H1 (cell line): ENCODE data around the gene SGCD. TPM values are rescaled to one million over a fixed set of nuclear protein-coding genes. Genes with fewer than 3 reads are reported as not detected.

Source experiments
- EP300 ChIP-seq, 2 experiments: IDR thresholded peaks; 1 replicate in 1 of 2; 2 replicates in 1 of 2; pipeline ENCODE4 v1.6.1; 2011 to 2012; ENCODE audit warnings: low read depth in 2 of 2, low read length in 2 of 2, mild to moderate bottlenecking in 2 of 2, borderline replicate concordance in 1 of 2, inconsistent platforms in 1 of 2, moderate library complexity in 1 of 2
- MAFK ChIP-seq: IDR thresholded peaks from 2 replicates; pipeline ENCODE4 v1.6.1; 2012; ENCODE audit warnings: low read depth, mild to moderate bottlenecking, improper control_type of control experiment, low read length
- NRF1 ChIP-seq: IDR thresholded peaks from 2 replicates; pipeline ENCODE4 v1.6.1; 2011; ENCODE audit warnings: mild to moderate bottlenecking, low read depth, low read length, improper control_type of control experiment
- POLR2AphosphoS5 ChIP-seq: IDR thresholded peaks from 2 replicates; pipeline ENCODE4 v1.6.1; 2011; ENCODE audit warnings: low read depth, low read length
- SIN3A ChIP-seq, 2 experiments: IDR thresholded peaks in 1 of 2; conservative IDR thresholded peaks in 1 of 2; 2 replicates each; pipeline ENCODE4 v1.6.1; 2011 to 2012; ENCODE audit warnings: low read length in 2 of 2, improper control_type of control experiment in 1 of 2, low read depth in 1 of 2, mild to moderate bottlenecking in 1 of 2
- SP2 ChIP-seq: IDR thresholded peaks from 2 replicates; pipeline ENCODE4 v1.6.1; 2012; ENCODE audit warnings: mild to moderate bottlenecking, low read length, inconsistent platforms
- YY1 ChIP-seq: IDR thresholded peaks from 2 replicates; pipeline ENCODE4 v1.6.1; 2011; ENCODE audit warnings: low read depth, mild to moderate bottlenecking, low read length
- polyA plus RNA-seq, 7 experiments: library from polyadenylated mRNA; depleted of rRNA in 3 of 7; stranded (reverse) in 5 of 7; unstranded in 2 of 7; fragments of >200 nt in 5 of 7; fragments of 200-250 nt in 2 of 7; gene quantifications; 1 replicate in 5 of 7; 2 replicates in 1 of 7; 4 replicates in 1 of 7; pipeline versions ENCODE4 v1.2.1 to v1.2.3, GENCODE V29; 2011 to 2013; ENCODE audit warnings: missing spikeins in 2 of 7, mixed read lengths in 2 of 7
- total RNA-seq: library from RNA; stranded (reverse); fragmentation: NEBNext Ultra II Directional; extraction: Animal tissue kit (Norgen Biotek cat#: 25700); gene quantifications from 2 replicates; pipeline ENCODE4 v1.2.1, GENCODE V29; 2021
- TF ChIP-seq, protein P1 (sequence below): fragments of 300-600 bp; sonication (generic); IDR thresholded peaks from 2 replicates; pipeline ENCODE4 v1.7.1; 2012; ENCODE audit warnings: low read length, moderate library complexity, mild to moderate bottlenecking, inconsistent platforms; ENCODE audit not compliant: insufficient replicate concordance

Gene SGCD
- total and polyA plus RNA-seq, 2 of the 8 experiments (the other 6 are each of a cell fraction or from before 2014, with no cell fraction given): 0.04 to 0.08 TPM

DNA sequence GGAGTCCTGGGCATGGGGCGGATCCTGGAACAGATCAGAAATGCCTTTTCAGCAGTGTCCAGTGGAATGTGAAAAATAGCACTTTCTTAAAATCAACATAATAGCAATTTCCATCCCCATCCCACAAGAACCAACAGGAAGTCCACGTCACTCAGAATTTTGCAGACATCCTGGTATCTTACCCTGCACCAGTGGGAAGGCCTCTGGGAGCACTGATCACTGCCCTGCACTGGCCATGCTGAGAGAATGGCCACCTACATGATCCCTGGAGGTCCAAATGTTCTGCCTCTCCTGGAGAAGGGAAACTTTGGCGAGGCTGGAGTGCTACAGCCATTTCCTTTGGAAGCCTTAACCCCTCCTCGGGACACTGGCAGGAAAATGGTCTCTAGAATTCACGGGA is 173.8 kb downstream of the SGCD start (continued):
- TF ChIP-seq, protein P1, sequence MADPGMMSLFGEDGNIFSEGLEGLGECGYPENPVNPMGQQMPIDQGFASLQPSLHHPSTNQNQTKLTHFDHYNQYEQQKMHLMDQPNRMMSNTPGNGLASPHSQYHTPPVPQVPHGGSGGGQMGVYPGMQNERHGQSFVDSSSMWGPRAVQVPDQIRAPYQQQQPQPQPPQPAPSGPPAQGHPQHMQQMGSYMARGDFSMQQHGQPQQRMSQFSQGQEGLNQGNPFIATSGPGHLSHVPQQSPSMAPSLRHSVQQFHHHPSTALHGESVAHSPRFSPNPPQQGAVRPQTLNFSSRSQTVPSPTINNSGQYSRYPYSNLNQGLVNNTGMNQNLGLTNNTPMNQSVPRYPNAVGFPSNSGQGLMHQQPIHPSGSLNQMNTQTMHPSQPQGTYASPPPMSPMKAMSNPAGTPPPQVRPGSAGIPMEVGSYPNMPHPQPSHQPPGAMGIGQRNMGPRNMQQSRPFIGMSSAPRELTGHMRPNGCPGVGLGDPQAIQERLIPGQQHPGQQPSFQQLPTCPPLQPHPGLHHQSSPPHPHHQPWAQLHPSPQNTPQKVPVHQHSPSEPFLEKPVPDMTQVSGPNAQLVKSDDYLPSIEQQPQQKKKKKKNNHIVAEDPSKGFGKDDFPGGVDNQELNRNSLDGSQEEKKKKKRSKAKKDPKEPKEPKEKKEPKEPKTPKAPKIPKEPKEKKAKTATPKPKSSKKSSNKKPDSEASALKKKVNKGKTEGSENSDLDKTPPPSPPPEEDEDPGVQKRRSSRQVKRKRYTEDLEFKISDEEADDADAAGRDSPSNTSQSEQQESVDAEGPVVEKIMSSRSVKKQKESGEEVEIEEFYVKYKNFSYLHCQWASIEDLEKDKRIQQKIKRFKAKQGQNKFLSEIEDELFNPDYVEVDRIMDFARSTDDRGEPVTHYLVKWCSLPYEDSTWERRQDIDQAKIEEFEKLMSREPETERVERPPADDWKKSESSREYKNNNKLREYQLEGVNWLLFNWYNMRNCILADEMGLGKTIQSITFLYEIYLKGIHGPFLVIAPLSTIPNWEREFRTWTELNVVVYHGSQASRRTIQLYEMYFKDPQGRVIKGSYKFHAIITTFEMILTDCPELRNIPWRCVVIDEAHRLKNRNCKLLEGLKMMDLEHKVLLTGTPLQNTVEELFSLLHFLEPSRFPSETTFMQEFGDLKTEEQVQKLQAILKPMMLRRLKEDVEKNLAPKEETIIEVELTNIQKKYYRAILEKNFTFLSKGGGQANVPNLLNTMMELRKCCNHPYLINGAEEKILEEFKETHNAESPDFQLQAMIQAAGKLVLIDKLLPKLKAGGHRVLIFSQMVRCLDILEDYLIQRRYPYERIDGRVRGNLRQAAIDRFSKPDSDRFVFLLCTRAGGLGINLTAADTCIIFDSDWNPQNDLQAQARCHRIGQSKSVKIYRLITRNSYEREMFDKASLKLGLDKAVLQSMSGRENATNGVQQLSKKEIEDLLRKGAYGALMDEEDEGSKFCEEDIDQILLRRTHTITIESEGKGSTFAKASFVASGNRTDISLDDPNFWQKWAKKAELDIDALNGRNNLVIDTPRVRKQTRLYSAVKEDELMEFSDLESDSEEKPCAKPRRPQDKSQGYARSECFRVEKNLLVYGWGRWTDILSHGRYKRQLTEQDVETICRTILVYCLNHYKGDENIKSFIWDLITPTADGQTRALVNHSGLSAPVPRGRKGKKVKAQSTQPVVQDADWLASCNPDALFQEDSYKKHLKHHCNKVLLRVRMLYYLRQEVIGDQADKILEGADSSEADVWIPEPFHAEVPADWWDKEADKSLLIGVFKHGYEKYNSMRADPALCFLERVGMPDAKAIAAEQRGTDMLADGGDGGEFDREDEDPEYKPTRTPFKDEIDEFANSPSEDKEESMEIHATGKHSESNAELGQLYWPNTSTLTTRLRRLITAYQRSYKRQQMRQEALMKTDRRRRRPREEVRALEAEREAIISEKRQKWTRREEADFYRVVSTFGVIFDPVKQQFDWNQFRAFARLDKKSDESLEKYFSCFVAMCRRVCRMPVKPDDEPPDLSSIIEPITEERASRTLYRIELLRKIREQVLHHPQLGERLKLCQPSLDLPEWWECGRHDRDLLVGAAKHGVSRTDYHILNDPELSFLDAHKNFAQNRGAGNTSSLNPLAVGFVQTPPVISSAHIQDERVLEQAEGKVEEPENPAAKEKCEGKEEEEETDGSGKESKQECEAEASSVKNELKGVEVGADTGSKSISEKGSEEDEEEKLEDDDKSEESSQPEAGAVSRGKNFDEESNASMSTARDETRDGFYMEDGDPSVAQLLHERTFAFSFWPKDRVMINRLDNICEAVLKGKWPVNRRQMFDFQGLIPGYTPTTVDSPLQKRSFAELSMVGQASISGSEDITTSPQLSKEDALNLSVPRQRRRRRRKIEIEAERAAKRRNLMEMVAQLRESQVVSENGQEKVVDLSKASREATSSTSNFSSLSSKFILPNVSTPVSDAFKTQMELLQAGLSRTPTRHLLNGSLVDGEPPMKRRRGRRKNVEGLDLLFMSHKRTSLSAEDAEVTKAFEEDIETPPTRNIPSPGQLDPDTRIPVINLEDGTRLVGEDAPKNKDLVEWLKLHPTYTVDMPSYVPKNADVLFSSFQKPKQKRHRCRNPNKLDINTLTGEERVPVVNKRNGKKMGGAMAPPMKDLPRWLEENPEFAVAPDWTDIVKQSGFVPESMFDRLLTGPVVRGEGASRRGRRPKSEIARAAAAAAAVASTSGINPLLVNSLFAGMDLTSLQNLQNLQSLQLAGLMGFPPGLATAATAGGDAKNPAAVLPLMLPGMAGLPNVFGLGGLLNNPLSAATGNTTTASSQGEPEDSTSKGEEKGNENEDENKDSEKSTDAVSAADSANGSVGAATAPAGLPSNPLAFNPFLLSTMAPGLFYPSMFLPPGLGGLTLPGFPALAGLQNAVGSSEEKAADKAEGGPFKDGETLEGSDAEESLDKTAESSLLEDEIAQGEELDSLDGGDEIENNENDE: no peak
- TF ChIP-seq MAFK (no peak), YY1 (no peak), POLR2AphosphoS5 (no peak), SIN3A (conservative IDR thresholded peaks at IDR 0.05 in 1 of 2, IDR thresholded peaks at IDR 0.05 in 1 of 2; ENCODE audit: low read depth in 1 of 2, low read length in 2 of 2) (no peak), EP300 (IDR thresholded peaks at IDR 0.05; ENCODE audit: borderline replicate concordance in 1 of 2, low read depth in 2 of 2, low read length in 2 of 2) (no peak), SP2 (no peak), NRF1 (no peak)
